Transverse colon (tissue), 4 donors: Measurements from ENCODE around the gene PANK4. TPM values are rescaled to one million over a fixed set of nuclear protein-coding genes. Genes with fewer than 3 reads are reported as not detected.
"Not testable (repeated sequence)": the region's sequence is repeated elsewhere in the genome, so short reads cannot be mapped to it uniquely, and the experiment has no call there.

Experiments
- DNase-seq: peaks from one replicate; pipeline ENCODE4 v3.0.0-alpha.2; 2019
- H3K27ac ChIP-seq, 4 donors: fragments of 200-600 bp; sonication (generic); 2 replicates each; pipeline ENCODE4 v1.5.1; 2016 to 2018; ENCODE audit warnings: inconsistent platforms in 4 of 4
- H3K27me3 ChIP-seq: fragments of 200-600 bp; sonication (generic); 2 replicates; pipeline ENCODE4 v1.5.1; 2017; ENCODE audit warnings: inconsistent platforms
- H3K36me3 ChIP-seq, 4 donors: fragments of 200-600 bp; sonication (generic); 2 replicates each; pipeline ENCODE4 v1.5.1; 2017 to 2019; ENCODE audit warnings: inconsistent platforms in 4 of 4
- H3K4me1 ChIP-seq, 4 donors: fragments of 200-600 bp; sonication (generic); 2 replicates each; pipeline ENCODE4 v1.5.1; 2017 to 2020; ENCODE audit warnings: inconsistent platforms in 4 of 4
- H3K4me3 ChIP-seq, 4 donors: fragments of 200-600 bp; sonication (generic); 1 replicate in 1 of 4; 2 replicates in 3 of 4; pipeline versions ENCODE4 v1.5.1 to v1.6.1; 2017 to 2019; ENCODE audit warnings: inconsistent platforms in 4 of 4
- H3K9me3 ChIP-seq, 2 donors: fragments of 200-600 bp; sonication (generic); 2 replicates each; pipeline ENCODE4 v1.5.1; 2017 to 2019; ENCODE audit warnings: inconsistent platforms in 2 of 2
- CTCF ChIP-seq, 5 experiments: fragments of 200-600 bp in 3 of 5; fragments of 450-650 bp in 2 of 5; sonication (generic) in 3 of 5; IDR thresholded peaks; 1 replicate in 2 of 5; 2 replicates in 3 of 5; pipeline ENCODE4 v1.5.1; 2016 to 2017; ENCODE audit warnings: antibody characterized with exemption in 5 of 5, inconsistent platforms in 3 of 5, mild to moderate bottlenecking in 2 of 5, moderate library complexity in 1 of 5
- EP300 ChIP-seq: sonication (generic); formaldehyde crosslinking; IDR thresholded peaks from one replicate; pipeline ENCODE4 v1.6.1; 2017; ENCODE audit warnings: antibody characterized with exemption, low read depth
- POLR2A ChIP-seq: fragments of 450-650 bp; IDR thresholded peaks from one replicate; pipeline ENCODE4 v1.6.1; 2016; ENCODE audit warnings: antibody characterized with exemption, mild to moderate bottlenecking, moderate library complexity
- POLR2AphosphoS5 ChIP-seq, 3 donors: sonication (generic); formaldehyde crosslinking; IDR thresholded peaks; one replicate each; pipeline ENCODE4 v1.6.1; 2016; ENCODE audit warnings: antibody characterized with exemption in 3 of 3
- WGBS, 2 donors: methylation state at CpG; one replicate each; pipeline ENCODE4 v1.1.5; 2018; ENCODE audit warnings: low coverage in 1 of 2; 5-methylcytosine and 5-hydroxymethylcytosine counted together
- in situ Hi-C, 4 donors: fragments of 200-750 bp; cut with MboI; loops; one replicate each; pipeline versions ENCODE4 v1.15.0 to v1.15.1; 2017; ENCODE audit warnings: low sequenced_read_pairs in 3 of 4, low pct_ligation_motif_present in 1 of 4, low pct_unique_long_range_greater_than_20kb in 1 of 4
- intact Hi-C: fragments of 100-400 bp; cut with DNase I; formaldehyde crosslinking; loops from one replicate; pipeline ENCODE4 v1.15.1; 2023; ENCODE audit warnings: low total_unique reads
- total RNA-seq, 4 donors: library from RNA; depleted of rRNA; stranded (reverse); fragments of >200 nt; gene quantifications; one replicate each; pipeline ENCODE4 v1.1.0, GENCODE V29; 2016

The PANK4 gene
- total RNA-seq, 4 donors from 2014 or later, result 41.1 to 58.3 (median 47.3) TPM

- H3K9me3 ChIP-seq, result peaks cover 6 to 7% of the 10 kb centered on the region in 2 donors
- H3K36me3 ChIP-seq, result no peaks in the 10 kb centered on the region
- peaks cover 8 to 15% (median 9%) of the 10 kb centered on the region in 4 donors for H3K4me1 ChIP-seq
- no peak overlapping the region for H3K4me3 ChIP-seq
- DNase-seq, result no peak
- no peaks in the 10 kb centered on the region for H3K27me3 ChIP-seq
- 91% methylated on average over 9 of the region's 9 CpGs; no CpG with 5 or more reads in 1 of the 2 donors for WGBS, 2 donors
- intact Hi-C loops, result no loop called here
- no peak for TF ChIP-seq EP300
- no peak for TF ChIP-seq POLR2A
- no peak for TF ChIP-seq CTCF (IDR thresholded peaks at IDR 0.05)
- no peak for TF ChIP-seq POLR2AphosphoS5 (IDR thresholded peaks at IDR 0.05)
- in situ Hi-C loops, result loop anchor here in 1 of 4 donors (25.0 kb wide), 1 partner anchor 159 kb away; the partner anchor contains the start of gene PEX10
- no peak overlapping the region for H3K27ac ChIP-seq
Observed at GRCh38 chr1:2571348-2571747, 45.0 kb upstream of the PANK4 start.

- Histone ChIP-seq H3K4me1 (peaks cover 2 to 12% (median 6%) of the 10 kb centered on the region in 4 donors), H3K36me3 (no peaks in the 10 kb centered on the region), H3K27ac (no peak overlapping the region), H3K4me3 (no peak overlapping the region), H3K9me3 (peaks cover 6 to 7% of the 10 kb centered on the region in 2 donors), H3K27me3 (no peaks in the 10 kb centered on the region)
- TF ChIP-seq CTCF (IDR thresholded peaks at IDR 0.05) (no peak), EP300 (no peak), POLR2A (no peak), POLR2AphosphoS5 (IDR thresholded peaks at IDR 0.05) (no peak)
- no peak for DNase-seq
- in situ Hi-C loops, result loop anchor here in 1 of 4 donors (25.0 kb wide), 1 partner anchor 158 kb away; the partner anchor contains the start of gene PEX10
- 76 to 83% methylated on average over 9 to 17 of the region's 17 CpGs for WGBS, 2 donors
- intact Hi-C loops, result no loop called here
Observed at GRCh38 chr1:2570332-2570731, 43.9 kb upstream of the PANK4 start.

- H3K27me3 ChIP-seq, H3K9me3 ChIP-seq, H3K27ac ChIP-seq, intact Hi-C loops, H3K36me3 ChIP-seq, H3K4me3 ChIP-seq, DNase-seq: not testable (repeated sequence)
- WGBS, 2 donors, result 75% methylated on average over 13 of the region's 13 CpGs; no CpG with 5 or more reads in 1 of the 2 donors
- in situ Hi-C loops, result loop anchor here in 1 of 4 donors (25.0 kb wide), 1 partner anchor 157 kb away; the partner anchor contains the start of gene PEX10
- H3K4me1 ChIP-seq, result peaks cover 0 to 13% (median 8%) of the 10 kb centered on the region in 4 donors
Observed at GRCh38 chr1:2569703-2570102, 43.3 kb upstream of the PANK4 start.

- Histone ChIP-seq H3K9me3 (peaks cover 6 to 7% of the 10 kb centered on the region in 2 donors), H3K4me3 (no peak overlapping the region), H3K27ac (no peak overlapping the region), H3K4me1 (peaks cover 0 to 20% (median 12%) of the 10 kb centered on the region in 4 donors), H3K36me3 (no peaks in the 10 kb centered on the region), H3K27me3 (no peaks in the 10 kb centered on the region)
- no peak for DNase-seq
- in situ Hi-C loops, result loop anchor here in 1 of 4 donors (25.0 kb wide), 1 partner anchor 157 kb away; the partner anchor contains the start of gene PEX10
- no peak for TF ChIP-seq CTCF (IDR thresholded peaks at IDR 0.05)
- TF ChIP-seq POLR2A, result no peak
- no peak for TF ChIP-seq POLR2AphosphoS5 (IDR thresholded peaks at IDR 0.05)
- no peak for TF ChIP-seq EP300
- WGBS, 2 donors, result 82% methylated on average over 15 of the region's 17 CpGs; no CpG with 5 or more reads in 1 of the 2 donors
- intact Hi-C loops, result no loop called here
Observed at GRCh38 chr1:2569060-2569459, 42.7 kb upstream of the PANK4 start.

- intact Hi-C loops, H3K36me3 ChIP-seq, DNase-seq, H3K27ac ChIP-seq, H3K9me3 ChIP-seq, H3K27me3 ChIP-seq, H3K4me3 ChIP-seq: not testable (repeated sequence)
- in situ Hi-C loops, result loop anchor here in 1 of 4 donors (25.0 kb wide), 1 partner anchor 156 kb away; the partner anchor contains the start of gene PEX10
- peaks cover 0 to 21% (median 12%) of the 10 kb centered on the region in 4 donors for H3K4me1 ChIP-seq
- WGBS, 2 donors, result 53% methylated on average over 8 of the region's 17 CpGs; no CpG with 5 or more reads in 1 of the 2 donors
Observed at GRCh38 chr1:2568187-2568816, 41.9 kb upstream of the PANK4 start.
